ENCODE data around the gene FSTL1.

Gene FSTL1

DNA sequence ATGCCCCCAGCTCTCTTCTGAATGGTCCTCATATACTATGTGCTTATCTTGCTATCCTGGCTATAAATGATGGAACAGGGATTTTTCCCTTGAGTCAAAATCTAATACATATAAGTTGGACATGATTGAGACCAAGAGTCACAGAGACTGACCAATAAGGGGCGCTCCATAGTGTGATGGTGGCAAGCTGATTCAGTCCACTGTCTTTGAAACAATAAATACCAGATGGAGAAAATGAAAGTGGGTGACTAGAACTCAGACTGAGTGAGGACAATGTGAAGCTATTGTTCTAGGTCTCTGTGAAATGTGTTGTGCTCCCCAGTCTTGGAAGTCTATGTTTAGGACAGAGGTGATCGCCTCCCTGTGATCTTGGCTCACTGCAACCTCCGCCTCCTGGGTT is 10.6 kb upstream of the FSTL1 start:
- no peak for DNase-seq (ENCODE audit: extremely low spot score)
- TF ChIP-seq FOXK2 (IDR thresholded peaks at IDR 0.05) (no peak), LEF1 (IDR thresholded peaks at IDR 0.05; ENCODE audit: borderline replicate concordance) (no peak), CTBP1 (IDR thresholded peaks at IDR 0.05; ENCODE audit: borderline replicate concordance) (no peak), NFRKB (IDR thresholded peaks at IDR 0.05) (no peak), SUZ12 (IDR thresholded peaks at IDR 0.05) (no peak), ELF4 (IDR thresholded peaks at IDR 0.05) (no peak), L3MBTL2 (conservative IDR thresholded peaks at IDR 0.05) (no peak), ARNT (IDR thresholded peaks at IDR 0.05) (no peak), HDGF (IDR thresholded peaks at IDR 0.05; ENCODE audit: borderline replicate concordance) (no peak), FOXA1 (IDR thresholded peaks at IDR 0.05) (no peak), TARDBP (IDR thresholded peaks at IDR 0.05) (no peak)
- TF ChIP-seq, protein P1, sequence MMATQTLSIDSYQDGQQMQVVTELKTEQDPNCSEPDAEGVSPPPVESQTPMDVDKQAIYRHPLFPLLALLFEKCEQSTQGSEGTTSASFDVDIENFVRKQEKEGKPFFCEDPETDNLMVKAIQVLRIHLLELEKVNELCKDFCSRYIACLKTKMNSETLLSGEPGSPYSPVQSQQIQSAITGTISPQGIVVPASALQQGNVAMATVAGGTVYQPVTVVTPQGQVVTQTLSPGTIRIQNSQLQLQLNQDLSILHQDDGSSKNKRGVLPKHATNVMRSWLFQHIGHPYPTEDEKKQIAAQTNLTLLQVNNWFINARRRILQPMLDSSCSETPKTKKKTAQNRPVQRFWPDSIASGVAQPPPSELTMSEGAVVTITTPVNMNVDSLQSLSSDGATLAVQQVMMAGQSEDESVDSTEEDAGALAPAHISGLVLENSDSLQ (IDR thresholded peaks at IDR 0.05), result no peak
- ChIA-PET POLR2A (interaction anchor here (1.0 kb wide), 1 partner anchor 367 kb away, joined by 3 read pairs; the partner anchor contains the start of gene GSK3B), CTCF (no interaction called here)

DNA sequence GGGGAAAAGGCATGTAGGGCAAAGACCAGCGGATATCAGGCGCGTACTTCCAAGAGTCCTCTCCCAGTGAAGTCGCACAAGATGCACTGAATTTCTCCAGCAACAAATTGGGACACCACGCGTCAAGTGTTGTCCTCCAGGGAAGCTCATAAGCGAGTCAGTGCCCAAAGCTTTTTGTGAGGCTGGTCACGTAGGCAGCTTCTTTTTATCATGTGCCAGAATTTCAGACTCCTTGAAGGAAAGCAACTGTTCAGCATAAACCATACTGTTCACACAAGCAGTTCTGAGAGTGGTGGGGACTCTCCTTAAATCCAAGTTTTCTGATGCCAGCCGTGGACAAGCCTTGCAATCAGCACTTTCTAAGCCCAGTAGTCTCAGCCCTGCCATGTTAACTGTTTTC is 10.1 kb upstream of the FSTL1 start:
- no peak for DNase-seq (ENCODE audit: extremely low spot score)
- ChIA-PET CTCF (interaction anchor here (0.6 kb wide), 1 partner anchor 43 kb away, joined by 3 read pairs; no protein-coding TSS in a partner anchor), POLR2A (interaction anchor here (1.0 kb wide), 1 partner anchor 367 kb away, joined by 3 read pairs; the partner anchor contains the start of gene GSK3B)
- TF ChIP-seq CTBP1 (IDR thresholded peaks at IDR 0.05; ENCODE audit: borderline replicate concordance), result no peak
- no peak for TF ChIP-seq FOXM1 (IDR thresholded peaks at IDR 0.05; ENCODE audit: borderline replicate concordance)
- TF ChIP-seq SP1 (IDR thresholded peaks at IDR 0.05), result no peak
- TF ChIP-seq FOXK2 (IDR thresholded peaks at IDR 0.05), result no peak
- no peak for TF ChIP-seq NFRKB (IDR thresholded peaks at IDR 0.05)
- TF ChIP-seq, protein P1 (IDR thresholded peaks at IDR 0.05), result no peak
- no peak for TF ChIP-seq TARDBP (IDR thresholded peaks at IDR 0.05)
- TF ChIP-seq FOXA1 (IDR thresholded peaks at IDR 0.05), result no peak
- no peak for TF ChIP-seq ELF4 (IDR thresholded peaks at IDR 0.05)
- no peak for TF ChIP-seq BHLHE40 (IDR thresholded peaks at IDR 0.05; ENCODE audit: borderline replicate concordance)
- no peak for TF ChIP-seq SUZ12 (IDR thresholded peaks at IDR 0.05)
- TF ChIP-seq ZNF384 (IDR thresholded peaks at IDR 0.05), result no peak
- TF ChIP-seq L3MBTL2 (conservative IDR thresholded peaks at IDR 0.05), result no peak
- no peak for TF ChIP-seq ARNT (IDR thresholded peaks at IDR 0.05)
- TF ChIP-seq HDGF (IDR thresholded peaks at IDR 0.05; ENCODE audit: borderline replicate concordance), result no peak
- no peak for TF ChIP-seq LEF1 (IDR thresholded peaks at IDR 0.05; ENCODE audit: borderline replicate concordance)

DNA sequence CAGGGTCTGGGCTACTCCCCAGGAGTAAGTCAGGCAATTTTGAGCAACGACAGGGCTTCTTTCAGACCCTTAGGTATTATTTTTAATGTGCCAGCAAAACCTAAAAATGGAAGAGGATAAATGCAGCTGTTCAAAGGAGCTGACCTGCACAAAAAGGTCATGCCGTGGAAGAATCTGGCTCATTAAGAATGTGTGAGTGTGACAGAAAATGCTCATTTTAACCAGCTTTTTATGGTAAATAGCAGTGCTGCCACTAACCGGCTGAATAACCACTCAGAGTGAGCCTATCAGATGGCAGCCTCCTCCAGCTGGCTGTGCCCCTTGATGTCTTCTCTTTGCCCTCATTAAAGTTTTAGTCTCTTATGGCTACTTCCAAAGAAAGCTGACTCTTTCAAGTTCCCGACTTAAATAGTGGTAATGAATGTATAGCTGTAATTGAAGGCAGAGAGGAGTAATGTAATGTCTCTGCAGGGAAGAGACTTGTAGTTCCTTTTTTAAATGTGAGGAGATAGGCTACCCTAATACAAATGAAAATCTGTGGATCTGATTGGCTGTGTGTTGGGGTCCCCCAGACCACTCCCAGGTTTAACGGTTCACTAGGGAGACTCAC is 9.5 kb upstream of the FSTL1 start:
- ChIA-PET POLR2A (interaction anchor here (0.6 to 1.5 kb wide), 3 partner anchors 9 to 366 kb away, joined by 3 read pairs; partner anchors contain the start of genes FSTL1 and GSK3B), CTCF (interaction anchor here (0.6 kb wide), 1 partner anchor 43 kb away, joined by 3 read pairs; no protein-coding TSS in a partner anchor)

DNA sequence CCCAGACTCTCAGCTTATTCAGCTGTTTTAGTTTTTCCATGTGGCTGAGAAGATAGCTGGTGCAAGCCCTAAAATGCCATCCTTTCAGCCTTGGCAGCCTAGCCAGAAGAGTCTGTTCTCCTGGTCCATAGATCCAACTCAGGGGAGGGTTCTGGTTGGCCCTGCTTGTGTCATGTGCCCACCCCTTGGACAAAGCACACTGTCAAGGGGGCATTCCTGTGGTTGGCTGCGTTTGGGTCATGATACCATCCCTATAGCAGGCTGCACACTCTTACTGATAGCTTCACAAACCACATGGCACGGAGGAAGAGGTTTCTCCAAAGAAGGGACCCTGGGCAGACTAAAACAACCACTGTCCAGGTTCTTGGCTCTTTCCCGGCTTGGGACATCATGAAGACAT is 8.4 kb upstream of the FSTL1 start:
- ChIA-PET CTCF (interaction anchor here (0.5 kb wide), 1 partner anchor 23 kb away, joined by 7 read pairs; no protein-coding TSS in a partner anchor), POLR2A (interaction anchor here (1.5 kb wide), 1 partner anchor 10 kb away, joined by 3 read pairs; no protein-coding TSS in a partner anchor)
- DNase-seq (ENCODE audit: extremely low spot score), result no peak
- no peak for TF ChIP-seq CTBP1 (IDR thresholded peaks at IDR 0.05; ENCODE audit: borderline replicate concordance)
- no peak for TF ChIP-seq HDGF (IDR thresholded peaks at IDR 0.05; ENCODE audit: borderline replicate concordance)
- no peak for TF ChIP-seq NFRKB (IDR thresholded peaks at IDR 0.05)
- no peak for TF ChIP-seq L3MBTL2 (conservative IDR thresholded peaks at IDR 0.05)
- TF ChIP-seq ZNF384 (IDR thresholded peaks at IDR 0.05), result no peak
- TF ChIP-seq SP1 (IDR thresholded peaks at IDR 0.05), result no peak
- TF ChIP-seq BHLHE40 (IDR thresholded peaks at IDR 0.05; ENCODE audit: borderline replicate concordance), result no peak
- no peak for TF ChIP-seq LEF1 (IDR thresholded peaks at IDR 0.05; ENCODE audit: borderline replicate concordance)
- TF ChIP-seq FOXM1 (IDR thresholded peaks at IDR 0.05; ENCODE audit: borderline replicate concordance), result no peak
- no peak for TF ChIP-seq FOXA1 (IDR thresholded peaks at IDR 0.05)
- no peak for TF ChIP-seq ARNT (IDR thresholded peaks at IDR 0.05)
- TF ChIP-seq SUZ12 (IDR thresholded peaks at IDR 0.05), result no peak
- TF ChIP-seq, protein P1 (IDR thresholded peaks at IDR 0.05), result no peak
- no peak for TF ChIP-seq ELF4 (IDR thresholded peaks at IDR 0.05)
- no peak for TF ChIP-seq TARDBP (IDR thresholded peaks at IDR 0.05)

More for the DNA sequence above, 9.5 kb upstream of the FSTL1 start:
- TF ChIP-seq TARDBP (IDR thresholded peaks at IDR 0.05), result no peak
- TF ChIP-seq SUZ12 (IDR thresholded peaks at IDR 0.05), result no peak
- TF ChIP-seq SP1 (IDR thresholded peaks at IDR 0.05), result no peak
- TF ChIP-seq NFRKB (IDR thresholded peaks at IDR 0.05), result no peak
- no peak for TF ChIP-seq CTBP1 (IDR thresholded peaks at IDR 0.05; ENCODE audit: borderline replicate concordance)
- TF ChIP-seq ARNT (IDR thresholded peaks at IDR 0.05), result no peak
- no peak for TF ChIP-seq ZNF384 (IDR thresholded peaks at IDR 0.05)
- TF ChIP-seq BHLHE40 (IDR thresholded peaks at IDR 0.05; ENCODE audit: borderline replicate concordance), result no peak
- TF ChIP-seq LEF1 (IDR thresholded peaks at IDR 0.05; ENCODE audit: borderline replicate concordance), result no peak
- no peak for TF ChIP-seq FOXA1 (IDR thresholded peaks at IDR 0.05)
- no peak for TF ChIP-seq FOXK2 (IDR thresholded peaks at IDR 0.05)
- no peak for TF ChIP-seq HDGF (IDR thresholded peaks at IDR 0.05; ENCODE audit: borderline replicate concordance)
- no peak for TF ChIP-seq ELF4 (IDR thresholded peaks at IDR 0.05)
- TF ChIP-seq FOXM1 (IDR thresholded peaks at IDR 0.05; ENCODE audit: borderline replicate concordance), result no peak
- TF ChIP-seq L3MBTL2 (conservative IDR thresholded peaks at IDR 0.05), result no peak
- TF ChIP-seq, protein P1 (IDR thresholded peaks at IDR 0.05), result no peak
- no peak for DNase-seq (ENCODE audit: extremely low spot score)

DNA sequence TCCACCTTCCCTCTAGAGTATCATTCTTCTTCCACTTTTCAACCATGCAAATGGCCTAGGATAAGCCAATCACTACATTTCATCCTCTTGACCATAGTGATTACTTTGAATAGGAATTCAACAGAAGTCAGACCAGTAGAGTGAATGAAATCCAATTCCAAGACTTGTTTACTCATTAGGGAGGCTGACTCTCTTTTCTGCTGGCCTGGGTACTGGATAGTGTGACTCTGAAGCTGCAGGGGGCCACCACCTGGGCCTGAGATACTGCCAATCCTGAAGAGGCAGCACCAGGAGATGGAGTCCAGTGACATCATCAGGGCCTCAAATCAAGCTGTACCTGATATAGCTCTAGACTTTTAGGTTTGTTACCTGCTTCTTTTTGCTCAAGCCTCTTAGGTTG is 7.0 kb upstream of the FSTL1 start:
- CTCF ChIA-PET, result no interaction called here
- DNase-seq (ENCODE audit: extremely low spot score), result no peak
- POLR2A ChIA-PET, result interaction anchor here (0.6 to 0.7 kb wide), 2 partner anchors 8 to 362 kb away, joined by 3 read pairs; no protein-coding TSS in a partner anchor
- TF ChIP-seq TARDBP (IDR thresholded peaks at IDR 0.05) (no peak), HDGF (IDR thresholded peaks at IDR 0.05; ENCODE audit: borderline replicate concordance) (no peak), LEF1 (IDR thresholded peaks at IDR 0.05; ENCODE audit: borderline replicate concordance) (no peak), FOXM1 (IDR thresholded peaks at IDR 0.05; ENCODE audit: borderline replicate concordance) (no peak), NFRKB (IDR thresholded peaks at IDR 0.05) (no peak), L3MBTL2 (conservative IDR thresholded peaks at IDR 0.05) (no peak), CTBP1 (IDR thresholded peaks at IDR 0.05; ENCODE audit: borderline replicate concordance) (no peak), FOXA1 (IDR thresholded peaks at IDR 0.05) (no peak), SP1 (IDR thresholded peaks at IDR 0.05) (no peak), BHLHE40 (IDR thresholded peaks at IDR 0.05; ENCODE audit: borderline replicate concordance) (no peak), SUZ12 (IDR thresholded peaks at IDR 0.05) (no peak), ARNT (IDR thresholded peaks at IDR 0.05) (no peak), ELF4 (IDR thresholded peaks at IDR 0.05) (no peak), ZNF384 (IDR thresholded peaks at IDR 0.05) (no peak)
- TF ChIP-seq, protein P1 (IDR thresholded peaks at IDR 0.05), result no peak

Data from HEK293T (cell line).